GM12874 (cell line): ENCODE results near the gene SYNGR3.

Source experiments
- CTCF ChIP-seq: IDR thresholded peaks from 2 replicates; pipeline ENCODE4 v1.5.1; 2011; ENCODE audit warnings: low read depth, mild to moderate bottlenecking, control low read depth, low read length, moderate library complexity; ENCODE audit not compliant: insufficient read depth

Gene SYNGR3

DNA sequence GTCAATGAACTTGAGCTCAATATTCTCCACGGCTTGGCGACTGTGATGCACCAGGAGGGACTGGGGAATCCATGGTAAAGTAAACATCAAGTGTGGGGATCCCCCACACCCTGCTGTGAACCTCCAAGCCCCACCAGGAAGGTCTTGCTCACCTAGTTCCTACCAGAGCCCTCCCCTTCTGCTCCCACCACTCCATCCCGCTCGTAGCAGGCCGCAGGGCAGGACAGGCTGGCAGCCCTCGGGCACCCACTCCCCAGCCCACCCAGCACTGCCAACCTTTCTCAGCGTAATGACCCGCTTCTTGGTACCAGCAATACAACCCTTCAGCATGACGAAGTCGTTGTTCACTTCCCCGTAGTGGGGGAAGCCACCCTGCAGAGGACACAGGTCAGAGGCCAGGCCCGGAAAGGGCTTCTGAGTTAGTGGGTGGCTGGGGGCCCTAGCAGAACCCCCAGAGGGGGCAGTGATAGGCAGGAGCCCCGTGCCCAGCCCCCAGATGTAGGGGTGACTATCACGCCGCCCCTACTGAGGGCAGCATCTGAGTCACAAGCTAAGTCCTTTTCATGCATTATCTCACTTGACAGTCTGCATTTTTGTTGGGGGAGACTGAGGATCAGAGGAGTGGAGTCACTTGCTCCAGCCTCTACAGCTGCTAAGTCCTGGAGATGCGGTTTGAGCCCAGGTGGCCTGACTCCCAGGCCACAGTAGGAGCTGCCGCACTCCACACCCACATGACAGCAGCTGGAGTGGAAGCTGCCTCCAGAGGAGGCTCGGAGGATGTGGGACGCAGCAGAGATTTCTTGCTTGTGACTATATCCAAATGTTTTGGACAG lies 44.0 kb upstream of the SYNGR3 start:
- TF ChIP-seq CTCF, result no peak

DNA sequence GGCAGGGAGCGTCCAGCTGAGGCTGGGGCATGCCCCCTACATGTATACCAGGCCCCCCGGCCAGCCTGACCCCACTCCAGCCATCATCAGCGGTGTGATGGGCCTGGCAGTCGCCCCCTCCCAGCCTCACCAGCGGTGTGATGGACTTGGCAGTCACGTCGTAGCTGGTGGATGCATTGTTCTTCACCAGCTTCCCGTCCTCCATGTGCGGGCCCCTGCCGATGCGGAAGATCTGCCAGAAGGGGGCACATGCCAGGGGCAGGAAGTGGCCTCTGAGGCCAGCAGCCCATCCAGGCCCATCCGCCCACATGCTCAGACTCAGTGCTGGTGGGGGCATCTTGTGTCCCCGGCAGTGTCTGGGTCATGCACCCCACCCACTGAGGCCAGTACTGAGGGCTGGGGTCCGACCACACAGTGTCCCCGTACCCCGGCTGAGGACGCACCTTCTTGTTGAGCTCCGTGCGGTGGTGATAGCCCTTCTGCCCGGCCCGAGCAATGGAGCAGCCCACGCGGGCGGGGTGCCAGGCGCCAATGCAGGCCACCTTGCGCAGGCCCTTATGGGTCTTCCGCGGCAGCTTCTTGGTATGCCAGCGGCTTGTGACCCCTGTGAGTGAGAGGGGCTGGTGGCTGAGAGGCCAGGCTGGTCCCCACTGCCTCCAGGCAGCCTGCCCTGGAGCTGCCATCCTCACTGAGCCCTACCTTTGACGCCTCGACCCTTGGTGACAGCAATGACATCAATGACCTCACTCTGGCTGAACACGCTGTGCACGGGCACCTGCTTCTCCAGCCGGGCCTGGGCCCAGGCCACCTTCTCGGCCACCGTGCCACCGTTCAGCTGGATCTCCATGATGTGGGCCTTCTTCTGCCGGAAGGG lies 43.0 kb upstream of the SYNGR3 start:
- no peak for TF ChIP-seq CTCF

- TF ChIP-seq CTCF, result no peak
These were observed 42.5 kb upstream of the SYNGR3 start for GRCh38 chr16:1947369-1947670.

DNA sequence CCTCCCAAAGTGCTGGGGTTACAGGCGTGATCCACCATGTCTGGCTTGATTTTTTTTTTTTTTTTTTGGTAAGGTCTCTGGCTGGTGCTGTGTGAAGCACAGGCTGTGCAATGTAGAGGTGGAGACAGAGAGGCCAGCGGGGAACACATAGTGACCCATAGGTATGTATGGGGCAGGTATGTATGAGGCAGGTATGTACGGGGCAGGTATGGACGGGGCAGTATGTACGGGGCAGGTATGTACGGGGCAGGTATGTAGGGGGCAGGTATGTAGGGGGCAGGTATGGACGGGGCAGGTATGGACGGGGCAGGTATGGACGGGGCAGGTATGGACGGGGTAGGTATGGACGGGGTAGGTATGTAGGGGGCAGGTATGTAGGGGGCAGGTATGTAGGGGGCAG lies 40.3 kb upstream of the SYNGR3 start:
- no peak for TF ChIP-seq CTCF

DNA sequence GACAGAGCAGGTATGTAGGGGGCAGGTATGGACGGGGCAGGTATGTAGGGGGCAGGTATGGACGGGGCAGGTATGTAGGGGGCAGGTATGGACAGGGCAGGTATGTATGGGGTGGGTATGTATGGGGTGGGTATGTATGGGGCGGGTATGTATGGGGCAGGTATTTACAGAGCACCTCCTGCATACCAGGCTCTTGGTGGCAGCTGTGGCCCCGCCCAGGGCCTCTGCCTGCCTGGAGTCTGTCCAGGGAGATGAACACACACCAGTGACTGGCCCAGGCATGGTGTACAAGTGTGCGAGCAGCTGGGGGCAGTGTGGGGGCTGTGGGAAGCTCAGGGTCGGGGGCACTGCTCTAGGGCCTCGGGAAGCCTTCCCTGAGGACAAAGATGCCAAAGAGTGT lies 39.7 kb upstream of the SYNGR3 start:
- TF ChIP-seq CTCF, result no peak

DNA sequence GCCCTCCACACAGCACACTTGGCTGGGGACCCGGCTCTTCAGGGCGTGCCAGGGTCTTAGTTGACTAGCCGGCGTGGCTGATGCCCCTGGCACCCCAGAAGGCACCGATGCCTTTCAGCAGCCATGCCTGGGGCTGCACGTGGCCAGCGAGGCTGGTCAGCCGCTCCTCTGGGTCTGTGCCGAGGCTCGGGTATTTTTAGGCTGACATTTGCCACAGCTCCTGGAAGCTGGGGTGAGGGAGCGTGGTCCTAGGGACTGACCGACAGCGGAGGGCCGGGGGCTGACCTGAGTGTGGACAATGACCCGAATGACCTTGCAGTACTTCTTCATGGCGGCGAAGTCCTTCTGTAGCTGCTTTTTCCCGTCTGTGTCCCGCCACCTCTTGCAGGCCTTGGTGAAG lies 39.2 kb upstream of the SYNGR3 start:
- TF ChIP-seq CTCF, result no peak

DNA sequence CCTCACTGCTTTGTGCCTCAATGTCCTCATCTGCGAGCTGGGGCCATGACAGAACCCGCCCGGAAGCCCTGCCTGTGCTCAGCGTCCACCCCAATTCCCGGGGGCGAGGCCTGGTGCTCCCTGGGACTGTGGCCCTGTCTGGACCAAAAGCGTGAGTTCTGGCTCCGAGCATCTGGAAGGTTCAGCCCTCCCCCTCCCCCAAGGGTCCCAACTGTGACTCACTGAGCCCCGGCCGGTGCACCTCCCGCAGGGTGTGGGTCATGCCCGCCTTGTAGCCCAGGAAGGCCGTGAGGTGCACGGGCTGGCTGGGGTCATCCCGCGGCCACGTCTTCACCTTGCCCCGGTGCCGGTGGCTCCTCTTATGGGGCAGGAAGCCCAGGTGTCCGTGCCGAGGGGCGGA lies 36.0 kb upstream of the SYNGR3 start:
- TF ChIP-seq CTCF, result no peak
